Activated gamma-delta T cell treated with Interleukin-2 at 50 U/mL for 16 hours (primary cell): Measurements from ENCODE around the gene PGGT1B.

ENCODE experiments used
- DNase-seq: peaks from one replicate; pipeline ENCODE4 v3.0.0-alpha.2; 2020

The PGGT1B gene

GRCh38 chr5:115262321-115263077 lies at the start of gene PGGT1B:
Gene PGGT1B, minus strand, starts transcription at chr5:115262877. Its CDS starts 26 bp downstream, at chr5:115262851.
- DNase-seq, result peak; percentile 61

- no peak for DNase-seq
Measured at GRCh38 chr5:115309751-115310370, 47.2 kb upstream of the PGGT1B start.

- DNase-seq, result no peak
Measured at GRCh38 chr5:115308815-115309214, 46.1 kb upstream of the PGGT1B start.

- no peak for DNase-seq
Measured at GRCh38 chr5:115306011-115306536, 43.4 kb upstream of the PGGT1B start.

GRCh38 chr5:115304496-115304895 lies 41.8 kb upstream of the PGGT1B start:
- no peak for DNase-seq

GRCh38 chr5:115298811-115299210 lies 36.1 kb upstream of the PGGT1B start:
- DNase-seq, result no peak

- DNase-seq, result no peak
Measured at GRCh38 chr5:115297031-115297430, 34.4 kb upstream of the PGGT1B start.

GRCh38 chr5:115296124-115297022 lies 33.7 kb upstream of the PGGT1B start, which contains the start of gene CCDC112:
Gene CCDC112, minus strand, starts transcription at chr5:115296654. Its CDS starts 111 bp downstream, at chr5:115296543.
- peak; percentile 72 for DNase-seq

GRCh38 chr5:115295777-115296123 lies 33.1 kb upstream of the PGGT1B start:
- no peak for DNase-seq

- no peak for DNase-seq
Measured at GRCh38 chr5:115291397-115291796, 28.7 kb upstream of the PGGT1B start.

GRCh38 chr5:115289104-115289503 lies 26.4 kb upstream of the PGGT1B start:
- no peak for DNase-seq

- DNase-seq, result no peak
Measured at GRCh38 chr5:115284021-115284420, 21.3 kb upstream of the PGGT1B start.

- no peak for DNase-seq
Measured at GRCh38 chr5:115282131-115282530, 19.5 kb upstream of the PGGT1B start.

GRCh38 chr5:115274584-115274983 lies 11.9 kb upstream of the PGGT1B start:
- DNase-seq, result no peak

- DNase-seq, result no peak
Measured at GRCh38 chr5:115272297-115272958, 9.8 kb upstream of the PGGT1B start.

- no peak for DNase-seq
Measured at GRCh38 chr5:115271295-115272050, 8.8 kb upstream of the PGGT1B start.

GRCh38 chr5:115267617-115268016 lies 4.9 kb upstream of the PGGT1B start:
- DNase-seq, result no peak

GRCh38 chr5:115265220-115265619 lies 2.5 kb upstream of the PGGT1B start:
- no peak for DNase-seq

GRCh38 chr5:115264786-115265185 lies 2.1 kb upstream of the PGGT1B start:
- no peak for DNase-seq

- no peak for DNase-seq
Measured at GRCh38 chr5:115263078-115263380, 352 bp upstream of the PGGT1B start.

GRCh38 chr5:115262011-115262320 lies 711 bp downstream of the PGGT1B start:
- no peak for DNase-seq

GRCh38 chr5:115260248-115260647 lies 2.4 kb downstream of the PGGT1B start:
- DNase-seq, result no peak
